Neutrophil (primary cell): ENCODE measurements around the gene CLASP2.

Experiments used
- H3K27ac ChIP-seq: fragments of 200-600 bp; sonication (generic); 2 replicates; pipeline ENCODE4 v1.5.1; 2016; ENCODE audit warnings: mild to moderate bottlenecking, moderate library complexity
- H3K27me3 ChIP-seq: fragments of 200-600 bp; sonication (generic); 2 replicates; pipeline ENCODE4 v1.6.0; 2016; ENCODE audit warnings: mild to moderate bottlenecking
- H3K36me3 ChIP-seq: fragments of 200-600 bp; sonication (generic); 2 replicates; pipeline ENCODE4 v1.5.1; 2017
- H3K4me1 ChIP-seq, 2 experiments: fragments of 200-600 bp in 1 of 2; sonication (generic) in 1 of 2; 1 replicate in 1 of 2; 2 replicates in 1 of 2; pipeline versions ENCODE4 v1.5.1 to v1.6.1; 2013 to 2016; ENCODE audit warnings: low read depth in 1 of 2, low read length in 1 of 2, mild to moderate bottlenecking in 1 of 2, moderate library complexity in 1 of 2; ENCODE audit not compliant: control insufficient read depth in 1 of 2, insufficient read depth in 1 of 2
- H3K4me3 ChIP-seq, 2 experiments: fragments of 200-600 bp in 1 of 2; sonication (generic) in 1 of 2; 1 replicate in 1 of 2; 2 replicates in 1 of 2; pipeline ENCODE4 v1.5.1; 2013 to 2016; ENCODE audit warnings: low read depth in 1 of 2, low read length in 1 of 2, mild to moderate bottlenecking in 1 of 2, moderate library complexity in 1 of 2
- H3K9me3 ChIP-seq: fragments of 200-600 bp; sonication (generic); 2 replicates; pipeline ENCODE4 v1.5.1; 2016
- TF ChIP-seq, protein P1 (sequence below): fragments of 200-600 bp; sonication (generic); IDR thresholded peaks from 2 replicates; pipeline ENCODE4 v1.5.1; 2016; ENCODE audit warnings: antibody characterized with exemption

Gene CLASP2

DNA sequence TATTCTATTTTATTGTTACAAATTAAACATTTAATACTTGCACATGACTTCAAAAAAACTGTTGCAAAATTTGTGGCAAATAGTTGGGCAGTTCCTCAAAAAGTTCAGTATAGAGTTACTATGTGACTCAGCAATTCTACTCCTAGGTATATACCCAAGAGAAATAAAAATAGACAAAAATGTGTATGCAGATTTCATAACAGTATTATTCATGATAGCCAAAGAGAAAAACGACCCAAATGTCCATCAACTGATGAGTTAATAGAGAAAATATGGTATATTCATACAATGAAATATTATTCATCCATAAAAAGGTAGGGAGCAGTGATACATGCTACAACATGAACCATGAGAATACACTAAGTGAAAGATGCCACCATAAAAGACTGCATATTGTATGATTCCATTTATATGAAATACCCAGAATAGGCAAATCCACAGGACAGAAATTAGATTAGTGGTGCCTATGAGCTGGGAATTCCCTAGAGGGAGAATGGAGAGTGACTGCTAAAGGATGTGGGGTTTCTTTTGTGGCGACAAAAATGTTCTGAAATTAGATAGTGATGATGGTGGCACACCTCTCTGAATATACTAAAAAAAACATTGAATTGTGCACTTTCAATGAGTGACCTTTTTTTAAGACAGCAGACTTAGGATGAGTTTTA is 31.6 kb upstream of the CLASP2 start:
- H3K27me3 ChIP-seq, result no peaks in the 10 kb centered on the region
- no peak overlapping the region for H3K4me3 ChIP-seq
- TF ChIP-seq, protein P1, sequence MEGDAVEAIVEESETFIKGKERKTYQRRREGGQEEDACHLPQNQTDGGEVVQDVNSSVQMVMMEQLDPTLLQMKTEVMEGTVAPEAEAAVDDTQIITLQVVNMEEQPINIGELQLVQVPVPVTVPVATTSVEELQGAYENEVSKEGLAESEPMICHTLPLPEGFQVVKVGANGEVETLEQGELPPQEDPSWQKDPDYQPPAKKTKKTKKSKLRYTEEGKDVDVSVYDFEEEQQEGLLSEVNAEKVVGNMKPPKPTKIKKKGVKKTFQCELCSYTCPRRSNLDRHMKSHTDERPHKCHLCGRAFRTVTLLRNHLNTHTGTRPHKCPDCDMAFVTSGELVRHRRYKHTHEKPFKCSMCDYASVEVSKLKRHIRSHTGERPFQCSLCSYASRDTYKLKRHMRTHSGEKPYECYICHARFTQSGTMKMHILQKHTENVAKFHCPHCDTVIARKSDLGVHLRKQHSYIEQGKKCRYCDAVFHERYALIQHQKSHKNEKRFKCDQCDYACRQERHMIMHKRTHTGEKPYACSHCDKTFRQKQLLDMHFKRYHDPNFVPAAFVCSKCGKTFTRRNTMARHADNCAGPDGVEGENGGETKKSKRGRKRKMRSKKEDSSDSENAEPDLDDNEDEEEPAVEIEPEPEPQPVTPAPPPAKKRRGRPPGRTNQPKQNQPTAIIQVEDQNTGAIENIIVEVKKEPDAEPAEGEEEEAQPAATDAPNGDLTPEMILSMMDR, result no peak
- no peak overlapping the region for H3K27ac ChIP-seq
- peaks cover 0 to 4% of the 10 kb centered on the region in 2 experiments for H3K4me1 ChIP-seq
- H3K9me3 ChIP-seq, result no peaks in the 10 kb centered on the region
- no peaks in the 10 kb centered on the region for H3K36me3 ChIP-seq

DNA sequence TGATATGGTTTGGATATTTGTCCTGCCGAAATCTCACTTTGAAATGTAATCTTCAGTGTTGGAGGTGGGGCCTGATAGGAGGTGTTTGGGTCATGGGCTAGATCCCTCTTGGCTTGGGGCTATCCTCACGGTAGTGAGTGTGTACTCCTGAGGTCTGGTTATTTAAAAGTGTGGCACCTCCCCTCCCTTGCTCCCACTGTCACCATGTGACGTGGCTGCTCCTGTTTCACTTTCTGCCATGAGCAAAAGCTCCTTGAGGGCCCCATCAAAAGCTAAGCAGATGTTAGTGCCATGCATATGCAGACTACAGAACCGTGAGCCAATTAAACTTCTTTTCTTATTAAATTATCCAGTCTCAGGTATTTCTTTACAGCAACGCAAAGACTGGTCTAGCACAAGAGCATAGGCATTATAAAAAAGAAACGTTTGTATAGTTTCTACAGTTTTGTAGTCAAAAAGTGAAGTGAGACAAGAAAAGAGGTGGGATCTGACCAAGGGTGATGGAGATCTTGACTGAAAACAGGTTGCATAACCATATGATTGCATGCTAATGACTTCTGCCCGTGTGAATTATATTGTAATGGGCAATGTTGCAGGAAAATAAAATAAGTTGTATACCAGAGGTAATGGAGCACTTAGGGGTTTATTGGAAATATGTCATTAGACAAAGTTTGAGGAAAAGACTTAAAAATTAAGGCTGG is 28.5 kb upstream of the CLASP2 start:
- no peaks in the 10 kb centered on the region for H3K27me3 ChIP-seq
- H3K9me3 ChIP-seq, result no peaks in the 10 kb centered on the region
- H3K4me3 ChIP-seq, result no peak overlapping the region
- H3K27ac ChIP-seq, result no peak overlapping the region
- H3K4me1 ChIP-seq, result peaks cover 0 to 4% of the 10 kb centered on the region in 2 experiments
- H3K36me3 ChIP-seq, result no peaks in the 10 kb centered on the region
- TF ChIP-seq, protein P1, result no peak

DNA sequence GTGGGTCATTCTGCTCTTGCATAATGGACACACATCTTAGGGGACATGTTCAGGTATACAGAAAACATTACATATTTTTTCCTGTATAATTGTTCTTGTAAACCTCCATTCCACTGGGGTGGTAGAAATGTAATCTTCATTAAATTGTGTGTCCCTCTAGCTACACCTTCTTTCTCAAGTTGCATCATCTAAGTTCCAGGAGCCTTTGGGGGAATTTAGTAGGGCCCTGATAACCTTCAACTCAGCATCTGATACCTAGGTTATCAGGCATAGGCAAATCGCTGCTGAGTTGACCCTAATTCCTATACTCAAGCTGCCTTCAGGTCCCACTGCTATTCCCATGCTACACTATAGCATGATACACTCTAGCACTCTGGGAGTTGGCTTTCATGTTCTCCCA is 19.1 kb upstream of the CLASP2 start:
- Histone ChIP-seq H3K9me3 (no peaks in the 10 kb centered on the region), H3K27ac (no peak overlapping the region), H3K36me3 (no peaks in the 10 kb centered on the region), H3K4me3 (no peak overlapping the region), H3K27me3 (no peaks in the 10 kb centered on the region), H3K4me1 (no peaks in the 10 kb centered on the region)
- TF ChIP-seq, protein P1, result no peak

DNA sequence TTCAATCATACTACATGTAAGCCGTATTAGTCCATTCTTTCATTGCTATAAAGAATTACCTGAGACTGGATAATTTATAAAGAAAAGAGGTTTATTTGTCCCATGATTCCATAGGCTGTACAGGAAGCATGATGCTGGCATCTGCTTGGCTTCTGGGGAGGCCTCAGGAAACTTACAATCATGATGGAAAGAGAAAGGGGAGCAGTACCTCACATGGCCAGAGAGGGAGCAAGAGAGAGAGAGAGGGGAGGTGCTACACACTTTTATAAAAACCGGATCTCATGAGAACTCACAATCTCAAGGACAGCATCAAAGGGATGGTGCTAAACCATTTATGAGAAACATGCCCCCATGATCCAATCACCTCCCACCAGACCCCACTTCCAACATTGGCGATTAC is 14.3 kb upstream of the CLASP2 start:
- Histone ChIP-seq H3K27me3 (no peaks in the 10 kb centered on the region), H3K4me3 (no peak overlapping the region), H3K36me3 (no peaks in the 10 kb centered on the region), H3K4me1 (no peaks in the 10 kb centered on the region), H3K9me3 (no peaks in the 10 kb centered on the region), H3K27ac (no peak overlapping the region)
- TF ChIP-seq, protein P1, result no peak

DNA sequence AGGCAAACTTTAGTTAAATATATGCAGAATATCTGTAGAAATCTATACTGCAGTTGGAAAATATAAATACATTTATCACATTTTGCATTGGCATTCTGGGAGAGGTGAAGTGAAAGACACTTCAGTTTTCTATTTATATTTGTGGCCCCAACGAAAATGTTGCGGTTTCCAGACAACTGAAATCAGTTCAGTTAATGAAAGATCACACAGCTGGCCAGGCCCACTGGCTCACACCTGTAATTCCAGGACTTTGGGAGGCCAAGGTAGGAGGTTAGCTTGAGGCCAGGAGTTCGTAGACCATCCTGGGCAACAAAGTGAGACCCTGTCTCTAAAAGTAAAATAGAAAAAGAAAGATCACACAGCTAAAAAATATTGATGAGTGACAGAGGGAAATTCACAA is 11.9 kb upstream of the CLASP2 start:
- Histone ChIP-seq H3K36me3 (no peaks in the 10 kb centered on the region), H3K4me3 (no peak overlapping the region), H3K9me3 (no peaks in the 10 kb centered on the region), H3K27ac (no peak overlapping the region), H3K4me1 (no peaks in the 10 kb centered on the region), H3K27me3 (no peaks in the 10 kb centered on the region)
- TF ChIP-seq, protein P1, result no peak
